ENCODE data around the gene LRRC8C. TPM values are rescaled to one million over a fixed set of nuclear protein-coding genes. Genes with fewer than 3 reads are reported as not detected.

LRRC8C gene
- total RNA-seq, 1 donor from 2014 or later = 56.5 TPM

- Mint-ChIP-seq H3K27me3 (ENCODE audit: low read depth) (no peaks in the 10 kb centered on the region), H3K9me3 (no peaks in the 10 kb centered on the region), H3K4me1 (ENCODE audit: low read depth) (peaks cover 67% of the 10 kb centered on the region), H3K27ac (peak overlapping the region; percentile 95), H3K36me3 (ENCODE audit: low read depth) (peaks cover 18% of the 10 kb centered on the region), H3K4me3 (ENCODE audit: low read depth) (peak overlapping the region; percentile 89)
- DNase-seq (ENCODE audit: low spot score) = no peak
- intact Hi-C loops (cut with micrococcal nuclease) = loop anchor here (1.0 to 5.0 kb wide), 5 partner anchors 65 to 279 kb away; partner anchors contain the start of gene LRRC8B
Measured at GRCh38 chr1:89761901-89762300, 129.0 kb downstream of the LRRC8C start.

GRCh38 chr1:89762386-89762778 is 129.5 kb downstream of the LRRC8C start:
- intact Hi-C loops (cut with micrococcal nuclease) = loop anchor here (1.0 to 5.0 kb wide), 5 partner anchors 65 to 280 kb away; partner anchors contain the start of gene LRRC8B
- Mint-ChIP-seq H3K36me3 (ENCODE audit: low read depth) (peaks cover 18% of the 10 kb centered on the region), H3K4me1 (ENCODE audit: low read depth) (peaks cover 62% of the 10 kb centered on the region), H3K27me3 (ENCODE audit: low read depth) (no peaks in the 10 kb centered on the region), H3K4me3 (ENCODE audit: low read depth) (peak overlapping the region; percentile 89), H3K9me3 (no peaks in the 10 kb centered on the region), H3K27ac (peak overlapping the region; percentile 95)
- no peak for DNase-seq (ENCODE audit: low spot score)

- peak; percentile 80 for DNase-seq (ENCODE audit: low spot score)
- intact Hi-C loops (cut with micrococcal nuclease) = loop anchor here (1.0 to 5.0 kb wide), 7 partner anchors 42 to 280 kb away; partner anchors contain the start of gene LRRC8B
- peaks cover 14% of the 10 kb centered on the region for H3K36me3 Mint-ChIP-seq (ENCODE audit: low read depth)
- no peaks in the 10 kb centered on the region for H3K27me3 Mint-ChIP-seq (ENCODE audit: low read depth)
- H3K4me1 Mint-ChIP-seq (ENCODE audit: low read depth) = peaks cover 56% of the 10 kb centered on the region
- peak overlapping the region; percentile 89 for H3K4me3 Mint-ChIP-seq (ENCODE audit: low read depth)
- H3K9me3 Mint-ChIP-seq = no peaks in the 10 kb centered on the region
- peak overlapping the region; percentile 95 for H3K27ac Mint-ChIP-seq
Measured at GRCh38 chr1:89762779-89763648, 130.1 kb downstream of the LRRC8C start.

- peaks cover 11% of the 10 kb centered on the region for H3K36me3 Mint-ChIP-seq (ENCODE audit: low read depth)
- DNase-seq (ENCODE audit: low spot score) = no peak
- peak overlapping the region; percentile 95 for H3K27ac Mint-ChIP-seq
- H3K9me3 Mint-ChIP-seq = no peaks in the 10 kb centered on the region
- H3K4me1 Mint-ChIP-seq (ENCODE audit: low read depth) = peaks cover 50% of the 10 kb centered on the region
- intact Hi-C loops (cut with micrococcal nuclease) = loop anchor here (1.0 to 5.0 kb wide), 6 partner anchors 42 to 281 kb away; partner anchors contain the start of gene LRRC8B
- peak overlapping the region; percentile 89 for H3K4me3 Mint-ChIP-seq (ENCODE audit: low read depth)
- no peaks in the 10 kb centered on the region for H3K27me3 Mint-ChIP-seq (ENCODE audit: low read depth)
Measured at GRCh38 chr1:89763649-89763986, 130.7 kb downstream of the LRRC8C start.

GRCh38 chr1:89765774-89766173 is 132.9 kb downstream of the LRRC8C start:
- Mint-ChIP-seq H3K4me1 (ENCODE audit: low read depth) (peaks cover 30% of the 10 kb centered on the region), H3K36me3 (ENCODE audit: low read depth) (no peaks in the 10 kb centered on the region), H3K4me3 (ENCODE audit: low read depth) (no peak overlapping the region), H3K27ac (no peak overlapping the region), H3K9me3 (no peaks in the 10 kb centered on the region), H3K27me3 (ENCODE audit: low read depth) (no peaks in the 10 kb centered on the region)
- no peak for DNase-seq (ENCODE audit: low spot score)
- intact Hi-C loops (cut with micrococcal nuclease) = no loop called here

- intact Hi-C loops (cut with micrococcal nuclease) = no loop called here
- H3K4me1 Mint-ChIP-seq (ENCODE audit: low read depth) = peaks cover 16% of the 10 kb centered on the region
- no peak for DNase-seq (ENCODE audit: low spot score)
- H3K27ac Mint-ChIP-seq = no peak overlapping the region
- H3K9me3 Mint-ChIP-seq = no peaks in the 10 kb centered on the region
- H3K4me3 Mint-ChIP-seq (ENCODE audit: low read depth) = no peak overlapping the region
- H3K36me3 Mint-ChIP-seq (ENCODE audit: low read depth) = no peaks in the 10 kb centered on the region
- H3K27me3 Mint-ChIP-seq (ENCODE audit: low read depth) = no peaks in the 10 kb centered on the region
Measured at GRCh38 chr1:89767618-89768017, 134.7 kb downstream of the LRRC8C start.

Other genes starting within 250 kb of the LRRC8C start
- gene LRRC8B, start 108.3 kb upstream of the LRRC8C start, total RNA-seq = 48.2 and 48.7 TPM in 2 replicates
- 28.6 and 33.3 TPM in 2 replicates for gene LRRC8D, start 187.9 kb downstream of the LRRC8C start, total RNA-seq

Data from activated T-helper 2 cell treated with anti-CD3 and anti-CD28 coated beads, Interferon-gamma antibody, Interleukin-2, Interleukin-4, amounts not matched to agents 10 μg/mL and 5 μg/mL and 100 μg/mL, durations not matched to agents 14 hours and 24 hours and 36 hours (primary cell).